NCI-H2171 (cell line): ENCODE data around the gene TENT4B.
A peak's percentile ranks its signal among the peaks of the same experiment; 100 is the strongest.

ENCODE experiments used
- DNase-seq: peaks from one replicate; lab custom pipeline; 2025; lab: John Stamatoyannopoulos, UW

TENT4B gene

GRCh38 chr16:50195756-50196155, 42.6 kb downstream of the TENT4B start:
- no peak for DNase-seq

- DNase-seq = no peak
Observed at GRCh38 chr16:50197582-50197981, 44.5 kb downstream of the TENT4B start.

DNA sequence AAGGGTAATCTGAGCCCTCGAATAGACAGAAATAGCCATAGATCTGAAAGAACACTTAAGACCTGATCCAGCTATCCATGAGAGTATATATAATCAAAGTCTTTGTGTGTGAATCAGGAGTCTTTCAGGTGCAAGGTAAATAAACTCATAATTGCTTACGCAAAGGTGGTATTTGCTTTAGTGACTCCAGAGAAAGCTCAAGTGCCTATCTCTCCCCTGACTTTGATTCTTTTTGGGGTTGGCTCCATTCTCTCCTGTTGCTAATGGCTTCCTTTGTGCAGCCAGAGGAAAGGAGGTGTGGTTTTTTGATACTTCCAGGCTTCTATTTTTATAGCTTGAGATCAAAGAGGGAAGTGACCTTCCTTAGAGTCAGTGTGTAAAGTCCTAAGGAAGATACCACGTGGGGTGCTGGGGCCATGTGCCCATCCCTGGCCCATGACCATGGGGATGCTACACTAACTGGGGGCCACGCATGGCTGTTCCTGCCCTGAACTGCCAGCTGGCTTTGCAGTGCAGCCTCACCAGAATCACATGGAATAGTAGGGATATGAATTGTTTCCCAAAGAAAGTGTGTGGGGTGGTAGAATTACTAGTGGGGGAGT, 45.8 kb downstream of the TENT4B start:
- no peak for DNase-seq

DNA sequence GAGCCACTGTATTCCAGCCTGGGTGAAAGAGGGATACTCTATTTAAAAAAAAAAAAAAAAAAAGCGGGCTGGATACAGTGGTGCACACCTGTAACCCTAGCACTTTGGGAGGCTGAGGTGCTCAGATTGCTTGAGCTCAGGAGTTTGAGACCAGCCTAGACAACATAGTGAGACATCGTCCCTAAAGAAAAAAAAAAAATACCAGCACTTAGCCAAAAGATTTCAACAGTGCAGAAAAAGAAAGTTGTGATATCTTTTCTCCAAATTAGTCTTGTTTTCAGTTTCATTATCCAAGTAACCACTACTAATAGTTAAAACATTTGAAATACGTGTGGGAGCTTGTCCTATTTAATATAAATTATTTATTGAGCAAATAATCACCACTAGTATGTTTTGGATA, 48.7 kb downstream of the TENT4B start:
- no peak for DNase-seq

- DNase-seq = no peak
Observed at GRCh38 chr16:50202926-50203624, 50.0 kb downstream of the TENT4B start.

DNA sequence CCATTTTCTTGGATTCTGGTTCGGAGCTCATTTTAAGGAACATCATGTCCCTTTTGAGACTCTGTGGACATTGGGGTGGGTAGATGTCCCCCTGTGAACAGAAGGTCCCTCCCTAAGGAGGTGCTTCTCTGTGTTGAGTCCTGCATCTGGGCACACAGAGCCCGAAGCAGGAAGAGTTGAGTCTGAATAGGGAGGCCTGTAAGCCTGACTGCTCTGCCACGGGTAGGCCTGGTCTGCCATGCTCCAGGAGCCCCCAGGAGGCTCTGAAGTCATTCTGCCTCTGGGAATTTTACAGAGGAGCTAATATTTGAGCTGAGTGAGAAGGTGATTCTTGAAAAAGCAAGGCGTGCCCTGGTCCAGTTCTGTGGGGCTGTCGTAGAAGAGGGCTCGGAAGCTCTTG, 50.6 kb downstream of the TENT4B start:
- DNase-seq = no peak

DNA sequence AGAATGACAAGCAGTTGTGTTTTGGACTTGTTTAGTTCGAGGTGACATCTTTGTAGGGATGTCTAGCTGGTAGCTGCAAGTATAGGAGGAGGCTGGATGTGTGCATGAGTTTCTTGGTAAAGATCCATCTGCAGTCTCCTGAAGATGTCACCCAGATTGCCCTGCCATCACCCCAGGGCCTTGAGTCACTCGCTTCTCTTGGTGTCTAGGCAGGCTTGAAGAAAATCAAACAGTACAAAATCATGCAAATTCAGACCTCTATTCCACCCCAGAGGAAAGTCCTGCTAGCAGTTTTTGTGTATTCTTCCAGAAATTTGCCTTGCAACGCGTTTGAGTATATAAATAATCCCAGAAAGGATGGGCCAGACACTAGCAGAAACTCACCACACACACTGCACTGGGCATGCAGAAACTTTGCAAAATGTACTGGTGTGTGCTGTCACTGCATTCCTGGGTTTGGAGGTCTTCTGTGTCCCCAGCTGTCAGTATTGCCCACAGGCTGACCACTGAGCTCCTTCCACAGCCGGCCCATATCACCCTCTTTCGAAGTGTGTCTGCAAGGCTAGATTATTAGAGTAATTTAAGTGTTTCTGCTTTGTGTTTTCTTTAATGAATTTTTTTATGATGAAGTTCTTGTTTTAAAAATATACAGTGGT, 51.5 kb downstream of the TENT4B start:
- no peak for DNase-seq

GRCh38 chr16:50207652-50208051, 54.5 kb downstream of the TENT4B start:
- no peak for DNase-seq

GRCh38 chr16:50208460-50208931, 55.4 kb downstream of the TENT4B start:
- no peak for DNase-seq

DNA sequence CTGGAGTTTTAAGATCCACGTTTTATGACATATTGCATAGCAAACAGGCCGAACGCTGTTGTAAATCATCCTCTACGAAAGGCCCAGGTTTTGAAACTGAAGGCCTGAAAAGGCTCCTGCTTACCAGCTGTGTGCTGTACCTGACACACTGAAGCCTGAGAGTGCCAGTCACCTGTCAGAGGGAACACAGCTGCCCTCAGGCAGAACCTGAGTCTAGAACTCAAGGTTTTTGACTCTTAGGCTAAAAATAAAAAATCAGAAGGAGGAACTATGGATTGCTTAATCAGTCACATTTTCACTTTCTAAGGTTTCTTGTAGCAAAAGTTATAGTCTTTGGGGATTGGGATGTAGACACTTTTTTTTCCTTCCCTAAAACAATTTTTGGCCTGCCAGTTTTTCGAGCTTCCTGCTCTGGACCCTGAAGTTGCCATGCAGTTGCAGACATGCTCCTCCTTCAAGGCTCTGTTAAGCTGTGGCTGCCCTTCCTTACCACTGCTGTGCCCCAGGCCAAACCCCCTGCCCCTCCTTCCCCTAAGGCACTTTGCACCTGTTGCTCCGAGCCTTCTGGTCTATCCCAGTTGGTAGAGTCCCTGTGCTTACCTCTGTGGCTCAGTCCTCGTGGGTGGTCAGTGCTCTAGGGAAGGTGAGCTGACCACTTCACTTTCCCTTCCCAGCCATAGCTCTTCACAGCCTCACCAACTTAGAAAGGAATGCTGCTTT, 56.6 kb downstream of the TENT4B start:
- DNase-seq = no peak

DNA sequence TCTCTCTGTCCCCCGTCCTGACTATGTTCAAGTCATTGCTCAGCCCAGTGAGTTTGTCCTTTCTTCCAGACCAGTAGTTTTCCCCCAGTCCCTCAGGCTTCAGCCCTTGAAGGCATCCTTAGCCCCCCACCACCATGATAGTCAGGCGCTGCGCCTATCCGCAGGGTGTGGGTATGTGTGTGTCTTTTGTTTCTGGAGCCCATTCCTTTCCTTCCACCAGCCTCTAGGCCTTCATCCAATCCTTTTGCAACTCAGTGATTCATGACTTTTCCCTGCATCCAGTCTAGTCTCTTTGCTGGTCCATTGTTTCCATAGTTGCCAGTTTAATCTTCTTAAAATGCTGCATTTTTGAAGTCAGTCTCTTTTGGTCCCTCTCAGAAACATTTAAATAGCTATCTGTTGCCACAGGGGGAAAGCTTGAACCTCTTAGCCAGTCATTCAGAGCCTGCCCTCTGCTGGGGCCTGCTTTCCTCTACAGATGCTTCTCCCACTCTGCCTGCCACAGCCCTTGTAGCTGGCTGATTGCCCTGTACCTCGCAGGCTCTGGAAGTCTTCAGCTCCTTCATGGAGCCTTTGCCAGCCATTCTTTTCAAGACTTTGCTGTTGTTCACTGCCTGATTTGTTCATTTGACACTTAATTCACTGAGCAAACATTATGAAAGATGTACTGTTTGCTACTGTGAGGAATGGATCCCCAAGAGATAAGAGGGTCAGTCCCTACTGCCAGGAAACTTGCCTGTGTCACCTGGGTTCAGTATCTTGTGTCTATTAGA, 57.3 kb downstream of the TENT4B start:
- peak; percentile 45 for DNase-seq

DNA sequence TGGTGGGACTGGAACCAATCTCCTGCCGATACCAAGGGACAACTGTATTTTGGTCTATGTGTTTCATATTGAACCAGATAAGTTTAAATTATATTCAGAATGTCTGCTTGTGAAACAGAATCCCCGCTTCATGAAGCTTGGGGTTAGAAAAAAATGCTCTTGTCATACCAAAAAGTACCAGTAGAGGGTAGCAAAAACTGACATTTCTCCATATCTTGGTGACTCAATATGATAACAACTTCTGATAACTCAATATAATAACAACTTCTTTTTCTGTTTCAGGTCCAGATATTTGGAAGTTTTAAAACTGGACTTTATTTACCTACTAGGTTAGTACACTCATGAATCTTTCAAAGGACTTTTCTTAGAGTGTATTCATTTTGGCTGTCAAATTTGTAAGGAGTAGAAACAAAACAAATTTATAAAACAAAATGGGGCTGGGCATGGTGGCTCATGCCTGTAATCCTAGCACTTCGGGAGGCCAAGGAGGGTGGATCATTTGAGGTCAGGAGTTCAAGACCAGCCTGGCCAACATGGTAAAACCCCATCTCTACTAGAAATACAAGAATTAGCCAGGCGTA, 60.9 kb downstream of the TENT4B start:
- no peak for DNase-seq

DNA sequence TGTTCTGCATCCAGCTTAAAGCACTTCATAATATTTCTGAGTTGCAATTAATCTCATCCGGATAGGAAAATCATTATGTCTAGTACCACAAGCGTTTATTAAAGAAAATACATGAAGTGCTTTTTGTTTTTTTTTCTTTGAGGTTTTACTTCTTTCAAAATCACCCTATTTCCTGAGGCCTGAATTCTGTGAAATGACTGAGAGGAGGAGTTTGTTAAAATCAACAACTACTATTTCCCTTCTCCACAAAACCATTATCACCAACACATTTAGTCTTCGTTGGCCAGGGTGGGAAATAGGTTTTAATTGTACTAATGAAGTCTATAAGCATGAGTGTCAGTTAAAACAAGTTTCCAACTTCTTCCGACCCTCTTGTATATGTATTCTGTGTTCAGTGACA, 62.6 kb downstream of the TENT4B start:
- DNase-seq = no peak

DNA sequence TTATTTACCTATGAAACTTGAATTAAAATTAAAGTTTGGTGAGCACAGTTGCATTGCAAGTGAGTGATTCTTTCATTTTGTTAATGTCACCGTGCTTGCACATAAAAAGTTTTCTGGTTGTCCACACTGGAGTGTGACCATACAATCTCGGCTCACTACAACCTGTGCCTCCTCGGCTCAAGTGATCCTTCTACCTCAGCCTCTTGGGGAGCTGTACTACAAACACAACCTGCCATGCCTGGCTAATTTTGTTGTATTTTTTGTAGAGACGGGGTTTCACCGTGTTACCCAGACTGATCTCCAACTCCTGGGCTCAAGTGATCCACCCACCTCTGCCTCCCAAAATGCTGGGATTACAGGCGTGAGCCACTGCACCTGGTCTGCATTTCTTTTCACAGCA, 63.1 kb downstream of the TENT4B start:
- DNase-seq = no peak

DNA sequence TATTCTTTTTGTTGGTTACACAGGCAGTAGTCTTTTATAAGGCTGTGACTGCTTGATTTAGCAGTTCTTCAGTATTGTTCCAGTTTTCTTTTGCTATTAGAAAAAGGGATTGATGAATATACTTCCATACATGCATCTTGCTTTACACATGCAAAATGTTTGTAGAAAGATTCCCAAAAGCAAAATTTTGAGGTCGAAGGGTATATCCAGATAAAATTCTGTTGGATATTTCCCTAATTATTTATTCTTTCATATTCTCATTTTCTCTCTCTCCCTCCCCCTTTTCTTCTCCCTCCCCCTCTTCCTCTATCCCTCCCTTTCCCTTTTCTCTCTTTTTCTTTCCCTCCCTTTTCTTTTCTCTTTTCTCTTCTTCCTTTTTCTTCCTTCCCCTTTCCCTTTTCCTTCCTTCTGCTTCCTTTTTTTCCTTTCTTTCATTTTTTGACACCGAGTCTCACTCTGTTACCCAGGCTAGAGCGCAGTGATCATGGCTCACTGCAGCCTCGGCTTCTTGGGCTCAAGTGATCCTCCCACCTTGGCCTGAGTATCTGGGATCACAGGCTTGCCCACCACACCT, 66.4 kb downstream of the TENT4B start:
- no peak for DNase-seq

DNA sequence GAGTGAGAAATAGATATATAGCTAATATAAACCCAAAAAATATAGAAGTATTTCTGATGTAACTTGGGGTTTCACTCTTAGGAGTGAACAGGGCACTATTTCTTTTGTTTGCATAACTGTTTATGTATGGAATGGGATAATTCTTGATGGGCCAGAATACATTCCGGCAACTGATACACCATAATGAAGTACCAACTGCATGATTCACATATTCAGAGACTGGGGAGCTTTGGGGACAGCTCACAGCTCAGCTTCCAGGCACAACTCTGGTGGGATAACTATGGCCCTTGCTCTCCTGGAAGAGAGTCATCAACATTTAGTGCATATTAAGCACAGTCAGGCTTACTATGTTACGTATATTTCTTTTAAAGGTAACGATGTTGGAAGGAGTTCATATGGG, 71.2 kb downstream of the TENT4B start:
- no peak for DNase-seq

DNA sequence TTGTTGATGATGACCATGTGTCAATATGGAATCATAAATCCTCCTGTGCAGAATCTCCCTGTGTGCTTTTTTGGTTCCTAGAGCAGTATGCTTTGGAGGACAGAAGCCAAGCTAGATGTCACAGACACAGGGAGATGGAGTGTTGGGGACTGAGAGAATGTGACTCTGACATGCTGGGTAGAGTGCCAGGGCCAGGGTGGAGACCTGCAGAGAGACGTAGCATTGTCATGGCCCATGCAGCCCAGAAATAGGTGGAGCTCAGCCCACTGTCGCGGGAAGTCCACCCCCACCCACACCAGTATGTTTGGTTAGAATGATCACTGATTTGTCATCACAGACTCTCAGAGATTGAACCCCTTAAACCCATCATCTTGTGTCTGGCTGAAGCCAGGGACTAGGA, 74.0 kb downstream of the TENT4B start:
- DNase-seq = no peak

DNA sequence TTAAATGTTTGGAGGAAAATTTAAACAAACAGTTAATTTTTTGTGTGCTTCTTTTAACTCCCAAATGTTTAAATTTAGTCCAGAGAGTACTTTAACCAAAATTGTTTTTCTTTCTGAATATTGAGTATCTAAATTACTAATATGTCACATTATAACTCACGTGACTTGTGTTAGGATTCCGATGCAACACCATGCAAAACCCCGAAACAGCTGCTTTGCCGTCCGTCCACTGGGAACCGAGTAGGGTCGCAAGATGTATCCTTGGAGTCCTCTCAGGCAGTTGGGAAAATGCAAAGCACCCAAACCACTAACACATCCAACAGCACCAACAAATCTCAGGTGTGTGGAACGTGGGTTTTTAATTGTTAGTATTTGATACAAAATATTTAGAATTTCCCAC, 74.6 kb downstream of the TENT4B start:
- DNase-seq = no peak

DNA sequence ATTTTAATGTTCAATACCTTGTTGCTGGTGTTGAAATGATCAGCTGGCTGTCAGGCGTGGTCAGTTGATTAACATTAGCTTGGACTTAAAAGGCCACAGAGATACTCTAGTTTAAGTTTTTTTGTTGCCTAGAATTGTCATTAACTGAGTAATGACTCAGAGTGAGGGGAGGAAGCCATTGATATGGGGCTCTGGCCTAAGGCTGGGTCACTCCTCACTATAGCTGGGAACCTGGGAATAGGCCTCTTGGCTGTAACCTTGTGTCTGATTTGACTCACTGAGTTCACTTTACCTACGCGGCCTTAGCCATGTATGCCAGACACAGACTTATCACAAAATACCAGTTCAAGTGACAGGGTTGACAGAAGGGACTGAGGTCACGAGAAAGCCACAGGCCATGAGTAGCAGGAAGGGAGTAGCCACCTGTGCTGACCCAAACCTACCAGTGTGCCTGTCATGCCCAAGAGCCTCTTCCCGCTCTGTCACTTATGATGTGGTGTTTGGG, 75.3 kb downstream of the TENT4B start:
- no peak for DNase-seq

GRCh38 chr16:50229149-50229726, 76.1 kb downstream of the TENT4B start:
- DNase-seq = no peak
